ENCODE data around the gene LAMTOR4. TPM values are rescaled to one million over a fixed set of nuclear protein-coding genes. Genes with fewer than 3 reads are reported as not detected.

LAMTOR4 gene
- total RNA-seq, 1 donor from 2014 or later, result 62.7 TPM

GRCh38 chr7:100122568-100122967 is 26.1 kb upstream of the LAMTOR4 start:
- peaks cover 2% of the 10 kb centered on the region for H3K9me3 Mint-ChIP-seq (ENCODE audit: unreplicated experiment)
- H2AFZ ChIP-seq (ENCODE audit: low read depth, low read length), result no peak overlapping the region
- H3K4me1 ChIP-seq (ENCODE audit: insufficient read depth, low read length), result peaks cover 21% of the 10 kb centered on the region
- H3K27ac ChIP-seq (ENCODE audit: low read depth, low read length), result no peak overlapping the region
- no peak overlapping the region for H3K4me3 Mint-ChIP-seq (ENCODE audit: unreplicated experiment)
- H3K27ac Mint-ChIP-seq (ENCODE audit: unreplicated experiment), result no peak overlapping the region
- H3K9me3 ChIP-seq (ENCODE audit: insufficient read depth, low read depth, low read length), result no peaks in the 10 kb centered on the region
- no peak overlapping the region for H3K4me3 ChIP-seq (ENCODE audit: insufficient read depth, low read depth, low read length)
- peaks cover 6% of the 10 kb centered on the region for H3K4me1 Mint-ChIP-seq (ENCODE audit: low read depth, unreplicated experiment)
- H3K79me2 ChIP-seq (ENCODE audit: insufficient read depth, low read length), result peaks cover 25% of the 10 kb centered on the region
- H3K36me3 Mint-ChIP-seq (ENCODE audit: low read depth, unreplicated experiment), result peaks cover 8% of the 10 kb centered on the region
- DNase-seq (ENCODE audit: low read depth) (no peak), FAIRE-seq (no peak)
- no peaks in the 10 kb centered on the region for H3K27me3 Mint-ChIP-seq (ENCODE audit: low read depth, unreplicated experiment)
- no peaks in the 10 kb centered on the region for H4K20me1 ChIP-seq (ENCODE audit: insufficient read depth, low read length)
- no peak overlapping the region for H3K4me2 ChIP-seq (ENCODE audit: low read length)
- no peak overlapping the region for H3K9ac ChIP-seq (ENCODE audit: low read length)
- TF ChIP-seq EZH2 (IDR thresholded peaks at IDR 0.05; ENCODE audit: insufficient read depth, low read length), result no peak
- H3K27me3 ChIP-seq (ENCODE audit: insufficient read depth, low read length), result no peaks in the 10 kb centered on the region
- peaks cover 2% of the 10 kb centered on the region for H3K36me3 ChIP-seq (ENCODE audit: insufficient read depth, low read length)

GRCh38 chr7:100124301-100125230 is 24.2 kb upstream of the LAMTOR4 start:
- H3K4me3 Mint-ChIP-seq (ENCODE audit: unreplicated experiment), result peak overlapping the region; percentile 34

More at GRCh38 chr7:100124301-100125230, 24.2 kb upstream of the LAMTOR4 start:
- Mint-ChIP-seq H3K4me1 (ENCODE audit: low read depth, unreplicated experiment) (peaks cover 6% of the 10 kb centered on the region), H3K27ac (ENCODE audit: unreplicated experiment) (no peak overlapping the region), H3K27me3 (ENCODE audit: low read depth, unreplicated experiment) (peaks cover 4% of the 10 kb centered on the region), H3K36me3 (ENCODE audit: low read depth, unreplicated experiment) (peaks cover 6% of the 10 kb centered on the region), H3K9me3 (ENCODE audit: unreplicated experiment) (no peaks in the 10 kb centered on the region)
- Histone ChIP-seq H3K9me3 (ENCODE audit: insufficient read depth, low read depth, low read length) (no peaks in the 10 kb centered on the region), H3K36me3 (ENCODE audit: insufficient read depth, low read length) (peaks cover 2% of the 10 kb centered on the region), H3K4me3 (ENCODE audit: insufficient read depth, low read depth, low read length) (no peak overlapping the region), H3K9ac (ENCODE audit: low read length) (no peak overlapping the region), H4K20me1 (ENCODE audit: insufficient read depth, low read length) (no peaks in the 10 kb centered on the region), H2AFZ (ENCODE audit: low read depth, low read length) (no peak overlapping the region), H3K4me2 (ENCODE audit: low read length) (no peak overlapping the region), H3K27me3 (ENCODE audit: insufficient read depth, low read length) (no peaks in the 10 kb centered on the region), H3K4me1 (ENCODE audit: insufficient read depth, low read length) (peaks cover 26% of the 10 kb centered on the region), H3K27ac (ENCODE audit: low read depth, low read length) (no peak overlapping the region), H3K79me2 (ENCODE audit: insufficient read depth, low read length) (peaks cover 14% of the 10 kb centered on the region)
- FAIRE-seq, result no peak
- DNase-seq (ENCODE audit: low read depth), result no peak
- TF ChIP-seq CTCF (IDR thresholded peaks at IDR 0.05; ENCODE audit: insufficient read depth, low read depth, low read length) (no peak), EZH2 (IDR thresholded peaks at IDR 0.05; ENCODE audit: insufficient read depth, low read length) (no peak)
